Measurements from ENCODE around the gene FAM131A.

DNA sequence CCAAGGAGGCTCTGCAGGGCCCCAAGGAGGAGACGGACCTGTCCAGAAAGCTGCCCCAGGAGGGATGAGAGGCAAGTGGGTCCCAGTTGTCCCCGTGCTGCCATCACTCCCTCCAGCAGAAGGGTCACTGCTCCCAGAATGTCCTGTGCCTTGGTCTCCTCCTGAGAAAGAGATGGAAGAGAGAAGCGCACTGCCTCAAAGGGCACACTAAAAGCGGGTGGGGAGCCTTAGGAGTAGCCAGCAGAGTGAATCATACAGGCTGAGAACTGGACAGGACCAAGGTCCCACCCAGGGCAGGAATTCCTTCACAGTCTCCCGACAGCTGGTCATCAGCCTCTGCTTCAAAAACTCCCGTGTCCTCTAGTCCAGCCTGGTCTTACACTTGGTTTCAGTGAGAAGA lies 36.0 kb downstream of the FAM131A start:
- no peak for TF ChIP-seq POLR2AphosphoS5 (IDR thresholded peaks at IDR 0.05)
- TF ChIP-seq, protein P1, sequence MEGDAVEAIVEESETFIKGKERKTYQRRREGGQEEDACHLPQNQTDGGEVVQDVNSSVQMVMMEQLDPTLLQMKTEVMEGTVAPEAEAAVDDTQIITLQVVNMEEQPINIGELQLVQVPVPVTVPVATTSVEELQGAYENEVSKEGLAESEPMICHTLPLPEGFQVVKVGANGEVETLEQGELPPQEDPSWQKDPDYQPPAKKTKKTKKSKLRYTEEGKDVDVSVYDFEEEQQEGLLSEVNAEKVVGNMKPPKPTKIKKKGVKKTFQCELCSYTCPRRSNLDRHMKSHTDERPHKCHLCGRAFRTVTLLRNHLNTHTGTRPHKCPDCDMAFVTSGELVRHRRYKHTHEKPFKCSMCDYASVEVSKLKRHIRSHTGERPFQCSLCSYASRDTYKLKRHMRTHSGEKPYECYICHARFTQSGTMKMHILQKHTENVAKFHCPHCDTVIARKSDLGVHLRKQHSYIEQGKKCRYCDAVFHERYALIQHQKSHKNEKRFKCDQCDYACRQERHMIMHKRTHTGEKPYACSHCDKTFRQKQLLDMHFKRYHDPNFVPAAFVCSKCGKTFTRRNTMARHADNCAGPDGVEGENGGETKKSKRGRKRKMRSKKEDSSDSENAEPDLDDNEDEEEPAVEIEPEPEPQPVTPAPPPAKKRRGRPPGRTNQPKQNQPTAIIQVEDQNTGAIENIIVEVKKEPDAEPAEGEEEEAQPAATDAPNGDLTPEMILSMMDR (IDR thresholded peaks at IDR 0.05) = no peak

All from upper lobe of left lung (tissue), 4 donors.